GM12878 (cell line): ENCODE results near the gene DDC. TPM values are rescaled to one million over a fixed set of nuclear protein-coding genes. Genes with fewer than 3 reads are reported as not detected.

ENCODE experiments used
- ATAC-seq: fragments of 200-7000 bp; cut with Tn5 transposase; 3 replicates; pipeline ENCODE4 v1.9.1; 2020; ENCODE audit warnings: mild to moderate bottlenecking, moderate library complexity
- BruUV-seq: library from RNA; stranded (reverse); fragments of 400-500 nt; replicated peaks from 2 replicates; lab custom pipeline; 2021; lab: Mats Ljungman, UMichigan
- CTCF ChIA-PET: fragments of 300-600 bp; sonication (Branson Sonifier 250); formaldehyde crosslinking; extraction: SDS; loops from one replicate; lab custom pipeline; 2021; ENCODE audit warnings: inconsistent platforms; lab: Yijun Ruan, JAX
- POLR2A ChIA-PET: fragments of 350-600 bp; formaldehyde crosslinking; extraction: SDS; loops from one replicate; lab custom pipeline; 2021; ENCODE audit warnings: inconsistent platforms; lab: Charles Lee
- RAD21 ChIA-PET: fragments of 300-600 bp; sonication (Branson Sonifier 250); formaldehyde crosslinking; loops from one replicate; lab custom pipeline; 2023; ENCODE audit warnings: antibody characterized with exemption; ENCODE audit not compliant: unreplicated experiment; lab: Charles Lee
- SMC1A ChIA-PET: fragments of 300-600 bp; sonication (Branson Sonifier 250); formaldehyde crosslinking; loops from one replicate; lab custom pipeline; 2023; ENCODE audit not compliant: unreplicated experiment, uncharacterized antibody; lab: Charles Lee
- DNase-seq: peaks from one replicate; pipeline ENCODE4 v3.0.0-alpha.2; 2011; ENCODE audit warnings: low read depth, low spot score
- FAIRE-seq: peaks from 3 replicates; lab custom pipeline; 2011; peaks lifted over from hg19 to GRCh38; lab: Jason Lieb, UNC
- H2AFZ ChIP-seq: 2 replicates; pipeline ENCODE4 v1.6.0; 2011; ENCODE audit warnings: low read depth, low read length, control low read depth; ENCODE audit not compliant: control insufficient read depth
- H3K27ac ChIP-seq: 2 replicates; pipeline ENCODE4 v1.5.1; 2011; ENCODE audit warnings: control low read depth; ENCODE audit not compliant: control insufficient read depth, insufficient read depth
- H3K27me3 ChIP-seq, 2 experiments: replicated peaks in 1 of 2; 2 replicates each; pipeline versions ENCODE4 v1.6.0 to v1.6.1; 2011; ENCODE audit warnings: low read length in 1 of 2; ENCODE audit not compliant: control insufficient read depth in 2 of 2, insufficient read depth in 2 of 2
- H3K36me3 ChIP-seq, 2 experiments: 2 replicates each; pipeline ENCODE4 v1.5.1; 2011; ENCODE audit warnings: low read length in 1 of 2; ENCODE audit not compliant: control insufficient read depth in 2 of 2, insufficient read depth in 2 of 2
- H3K4me1 ChIP-seq: 2 replicates; pipeline ENCODE4 v1.6.1; 2011; ENCODE audit warnings: mild to moderate bottlenecking, low read length, moderate library complexity, mixed read lengths; ENCODE audit not compliant: control insufficient read depth, insufficient read depth
- H3K4me2 ChIP-seq: 2 replicates; pipeline ENCODE4 v1.6.0; 2011; ENCODE audit warnings: control low read depth; ENCODE audit not compliant: control insufficient read depth, insufficient read depth
- H3K4me3 ChIP-seq: fragments of 200-600 bp; sonication (generic); 2 replicates; pipeline ENCODE4 v1.5.1; 2016
- H3K79me2 ChIP-seq: 2 replicates; pipeline ENCODE4 v1.6.0; 2011; ENCODE audit warnings: low read length; ENCODE audit not compliant: control insufficient read depth, insufficient read depth
- H3K9ac ChIP-seq: 2 replicates; pipeline ENCODE4 v1.8.0; 2011; ENCODE audit warnings: low read length, control low read depth, mixed read lengths; ENCODE audit not compliant: control insufficient read depth, insufficient read depth
- H3K9me3 ChIP-seq: replicated peaks from 3 replicates; pipeline ENCODE4 v1.5.1; 2011; ENCODE audit warnings: mild to moderate bottlenecking, low read length; ENCODE audit not compliant: control insufficient read depth, insufficient read depth
- H4K20me1 ChIP-seq: 2 replicates; pipeline ENCODE4 v1.6.0; 2011; ENCODE audit not compliant: control insufficient read depth, insufficient read depth
- ATF2 ChIP-seq: IDR thresholded peaks from 2 replicates; pipeline ENCODE4 v1.6.1; 2012; ENCODE audit warnings: low read length, inconsistent platforms
- CEBPB ChIP-seq, 2 experiments: fragments of 150-350 bp in 1 of 2; IDR thresholded peaks; 2 replicates each; pipeline ENCODE4 v1.6.1; 2012 to 2014; ENCODE audit warnings: low read depth in 2 of 2, low read length in 2 of 2, borderline replicate concordance in 1 of 2, inconsistent platforms in 1 of 2
- ETV6 ChIP-seq, 2 experiments: fragments of 450-650 bp in 1 of 2; IDR thresholded peaks in 1 of 2; conservative IDR thresholded peaks in 1 of 2; 2 replicates each; pipeline ENCODE4 v1.6.1; 2014; ENCODE audit warnings: antibody characterized with exemption in 1 of 2, borderline replicate concordance in 1 of 2, low read depth in 1 of 2, mild to moderate bottlenecking in 1 of 2, moderate library complexity in 1 of 2
- MYB ChIP-seq: fragments of 150-350 bp; IDR thresholded peaks from 2 replicates; pipeline ENCODE4 v1.6.1; 2014; ENCODE audit warnings: mild to moderate bottlenecking, low read depth, low read length, borderline replicate concordance
- YY1 ChIP-seq: IDR thresholded peaks from 2 replicates; pipeline ENCODE4 v1.6.1; 2011; ENCODE audit warnings: low read depth, mild to moderate bottlenecking, low read length
- WGBS: methylation state at CpG from one replicate; pipeline ENCODE4 v1.1.6; 2016; ENCODE audit warnings: low lambda C conversion rate; ENCODE audit not compliant: insufficient replicate concordance, insufficient coverage; ENCODE audit errors: missing lambda C conversion rate; 5-methylcytosine and 5-hydroxymethylcytosine counted together
- in situ Hi-C: fragments of 300-500 bp; cut with MboI; formaldehyde crosslinking; loops from 9 replicates; pipeline ENCODE4 v1.14.3; 2018; ENCODE audit warnings: mixed read lengths
- intact Hi-C: fragments of 100-400 bp; cut with micrococcal nuclease; formaldehyde crosslinking; loops from one replicate; pipeline ENCODE4 v1.14.2; 2022; ENCODE audit not compliant: unreplicated experiment
- polyA plus RNA-seq, 11 experiments: library from polyadenylated mRNA; depleted of rRNA in 4 of 11; unstranded in 6 of 11; stranded (reverse) in 5 of 11; fragments of >200 nt; fragmentation: Nextera tagmentation in 4 of 11; fragmentation: Illumina TruSeq in 1 of 11; extraction: Ambion mirVana in 4 of 11; extraction: Trizol in 1 of 11; gene quantifications; 1 replicate in 1 of 11; 2 replicates in 10 of 11; pipeline versions ENCODE4 v1.2.1 to v1.2.3, GENCODE V29; 2011 to 2016; ENCODE audit warnings: inconsistent platforms in 2 of 11, missing spikeins in 2 of 11, low read depth in 1 of 11
- total RNA-seq, 4 experiments: library from RNA; depleted of rRNA in 3 of 4; stranded (reverse); fragments of >200 nt in 3 of 4; fragmentation: Illumina TruSeq in 1 of 4; extraction: Trizol in 1 of 4; gene quantifications; 2 replicates each; pipeline versions ENCODE4 v1.2.1 to v1.2.3, GENCODE V29; 2013 to 2021

DDC gene
- total and polyA plus RNA-seq, 10 of the 15 experiments (the other 5 are each of a cell fraction or from before 2014, with no cell fraction given): not detected

DNA sequence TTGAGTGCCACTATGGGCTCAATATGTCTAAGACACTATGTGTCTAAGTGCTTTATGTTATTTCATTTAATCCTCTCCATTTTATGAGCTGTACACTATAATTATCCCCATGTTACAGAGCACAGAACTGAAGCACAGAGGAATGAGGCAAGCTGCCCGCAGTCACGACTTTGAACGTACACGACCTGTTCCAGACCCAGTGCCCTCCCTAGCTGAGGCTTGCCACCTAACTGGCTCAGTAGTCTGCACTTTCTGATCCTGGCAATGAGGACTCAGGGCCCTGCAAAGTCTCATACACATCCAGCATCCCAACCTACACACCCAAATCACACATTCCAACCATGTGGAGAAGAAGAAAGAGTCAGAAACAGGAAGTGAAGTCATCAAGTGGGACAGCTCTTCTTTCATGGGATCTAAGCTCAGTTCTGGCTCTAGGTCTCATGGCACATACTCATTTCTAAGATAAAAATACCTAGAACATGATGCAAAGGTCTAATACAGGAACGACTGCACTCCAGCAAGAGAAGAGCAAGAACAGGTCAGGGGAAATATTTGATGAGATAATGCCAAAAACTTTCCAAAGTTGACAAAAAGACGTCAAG is 42.4 kb upstream of the DDC start:
- ATAC-seq (no peak), FAIRE-seq (no peak), DNase-seq (no peak)
- intact Hi-C loops: no loop called here
- POLR2A ChIA-PET: no interaction called here
- H3K9me3 ChIP-seq: no peaks in the 10 kb centered on the region; the same call in 2 of the 3 replicates
- in situ Hi-C loops: no loop called here
- CTCF ChIA-PET: interaction anchor here (0.9 to 2.7 kb wide), 2 partner anchors 10 to 19 kb away, joined by 3 to 7 read pairs; no protein-coding TSS in a partner anchor
- no peak overlapping the region for H3K4me2 ChIP-seq
- H3K27me3 ChIP-seq: no peaks in the 10 kb centered on the region; a peak in 1 of 4 replicates
- BruUV-seq: no TSS peak
- no peak overlapping the region for H3K9ac ChIP-seq
- H3K4me3 ChIP-seq: no peak overlapping the region
- WGBS: 46% methylated on average over 6 of the region's 6 CpGs
- no peaks in the 10 kb centered on the region for H3K36me3 ChIP-seq
- no peak overlapping the region for H2AFZ ChIP-seq
- SMC1A ChIA-PET: interaction anchor here (1.0 kb wide), 1 partner anchor 26 kb away, joined by 4 read pairs; no protein-coding TSS in a partner anchor
- H4K20me1 ChIP-seq: no peaks in the 10 kb centered on the region
- H3K27ac ChIP-seq: no peak overlapping the region
- no peaks in the 10 kb centered on the region for H3K79me2 ChIP-seq
- RAD21 ChIA-PET: interaction anchor here (0.6 kb wide), 1 partner anchor 145 kb away, joined by 5 read pairs; no protein-coding TSS in a partner anchor
- H3K4me1 ChIP-seq: no peaks in the 10 kb centered on the region
- TF ChIP-seq ETV6 (conservative IDR thresholded peaks at IDR 0.05 in 1 of 2, IDR thresholded peaks at IDR 0.05 in 1 of 2; ENCODE audit: borderline replicate concordance in 1 of 2, low read depth in 1 of 2) (no peak), YY1 (no peak)

DNA sequence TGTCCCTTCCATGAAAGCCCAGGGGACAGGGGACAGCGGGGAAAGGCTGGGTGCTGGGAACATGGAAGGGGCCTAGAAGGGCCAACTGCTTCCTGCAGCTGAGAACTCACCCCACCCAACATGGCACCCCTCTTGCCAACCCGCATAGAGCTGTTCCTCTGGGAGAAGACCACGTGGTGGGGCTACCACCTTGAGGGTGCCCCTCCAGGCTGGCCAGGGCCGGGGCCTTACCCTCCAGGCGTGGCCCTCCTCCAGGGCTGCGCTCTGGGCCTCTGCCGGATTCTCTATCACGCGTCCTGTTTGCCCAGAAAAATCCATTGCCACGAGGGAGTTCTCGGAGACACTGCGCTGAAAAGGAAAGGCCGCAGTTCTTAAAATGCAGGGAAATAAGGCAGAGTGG is 39.9 kb upstream of the DDC start:
- no peaks in the 10 kb centered on the region for H3K79me2 ChIP-seq
- POLR2A ChIA-PET: no interaction called here

More for the DNA sequence above, 39.9 kb upstream of the DDC start:
- Histone ChIP-seq H3K9me3 (no peaks in the 10 kb centered on the region; the same call in 2 of the 3 replicates), H3K36me3 (no peaks in the 10 kb centered on the region), H3K4me3 (no peak overlapping the region), H3K9ac (no peak overlapping the region), H2AFZ (no peak overlapping the region), H3K4me1 (no peaks in the 10 kb centered on the region), H3K4me2 (no peak overlapping the region), H3K27me3 (no peaks in the 10 kb centered on the region; a peak in 2 of 4 replicates), H4K20me1 (no peaks in the 10 kb centered on the region), H3K27ac (no peak overlapping the region)
- ChIA-PET CTCF (no interaction called here), RAD21 (no interaction called here), SMC1A (no interaction called here)
- no peak for ATAC-seq
- WGBS: 52% methylated on average over 13 of the region's 13 CpGs
- TF ChIP-seq ATF2 (no peak), CEBPB (IDR thresholded peaks at IDR 0.05; ENCODE audit: borderline replicate concordance in 1 of 2, low read depth in 2 of 2, low read length in 2 of 2) (no peak), MYB (no peak)
- intact Hi-C loops (no loop called here), in situ Hi-C loops (no loop called here)
- BruUV-seq: no TSS peak
- DNase-seq: no peak
- FAIRE-seq: no peak
